Hepatocyte (in vitro differentiated cells): ENCODE data around the gene RLN2. TPM values are rescaled to one million over a fixed set of nuclear protein-coding genes. Genes with fewer than 3 reads are reported as not detected.

Source experiments
- DNase-seq: peaks from one replicate; pipeline ENCODE4 v3.0.0-alpha.2; 2016; ENCODE audit warnings: low spot score
- H2AFZ ChIP-seq: fragments of 200-600 bp; sonication (generic); 2 replicates; pipeline ENCODE4 v1.6.0; 2016; ENCODE audit warnings: antibody characterized with exemption, mild to moderate bottlenecking
- H3K27ac ChIP-seq: fragments of 200-600 bp; sonication (generic); 2 replicates; pipeline ENCODE4 v1.5.1; 2016; ENCODE audit warnings: mild to moderate bottlenecking
- H3K27me3 ChIP-seq: fragments of 200-600 bp; sonication (generic); 2 replicates; pipeline ENCODE4 v1.6.1; 2016
- H3K36me3 ChIP-seq: fragments of 200-600 bp; sonication (generic); replicated peaks from 2 replicates; pipeline ENCODE4 v1.5.1; 2016; ENCODE audit warnings: low read depth; ENCODE audit not compliant: insufficient read depth
- H3K4me1 ChIP-seq: fragments of 200-600 bp; sonication (generic); 2 replicates; pipeline ENCODE4 v1.5.1; 2016; ENCODE audit warnings: mild to moderate bottlenecking, moderate library complexity; ENCODE audit not compliant: insufficient read depth
- H3K4me2 ChIP-seq: fragments of 200-600 bp; sonication (generic); 2 replicates; pipeline ENCODE4 v1.6.0; 2016
- H3K4me3 ChIP-seq: fragments of 200-600 bp; sonication (generic); 2 replicates; pipeline ENCODE4 v1.5.1; 2016; ENCODE audit warnings: mild to moderate bottlenecking
- H3K79me2 ChIP-seq: fragments of 200-600 bp; sonication (generic); 2 replicates; pipeline ENCODE4 v1.6.0; 2017; ENCODE audit warnings: mild to moderate bottlenecking
- H3K9me2 ChIP-seq: fragments of 200-600 bp; sonication (generic); replicated peaks from 2 replicates; pipeline ENCODE4 v1.6.0; 2017; ENCODE audit warnings: mild to moderate bottlenecking; ENCODE audit not compliant: insufficient read depth
- H3K9me3 ChIP-seq: fragments of 200-600 bp; sonication (generic); 2 replicates; pipeline ENCODE4 v1.5.1; 2016; ENCODE audit warnings: low read depth, mild to moderate bottlenecking
- H4K20me1 ChIP-seq: fragments of 200-600 bp; sonication (generic); 2 replicates; pipeline ENCODE4 v1.6.0; 2016; ENCODE audit warnings: mild to moderate bottlenecking; ENCODE audit not compliant: insufficient read depth, poor library complexity, severe bottlenecking
- CTCF ChIP-seq: fragments of 200-600 bp; sonication (generic); IDR thresholded peaks from 2 replicates; pipeline ENCODE4 v1.5.1; 2016; ENCODE audit warnings: antibody characterized with exemption, mild to moderate bottlenecking; ENCODE audit not compliant: poor library complexity
- EZH2 ChIP-seq: fragments of 200-600 bp; sonication (generic); IDR thresholded peaks from 2 replicates; pipeline ENCODE4 v1.6.1; 2016; ENCODE audit warnings: antibody characterized with exemption, mild to moderate bottlenecking, borderline replicate concordance
- EZH2phosphoT487 ChIP-seq: fragments of 200-600 bp; sonication (generic); IDR thresholded peaks from one replicate; pipeline ENCODE4 v1.6.1; 2018; ENCODE audit warnings: antibody characterized with exemption, mild to moderate bottlenecking, low read depth, moderate library complexity; ENCODE audit not compliant: unreplicated experiment, severe bottlenecking
- WGBS: methylation state at CpG from one replicate; pipeline ENCODE4 v1.1.6; 2016; ENCODE audit warnings: low lambda C conversion rate; ENCODE audit errors: missing lambda C conversion rate; 5-methylcytosine and 5-hydroxymethylcytosine counted together
- polyA plus RNA-seq: library from polyadenylated mRNA; unstranded; fragments of >200 nt; fragmentation: Nextera tagmentation; extraction: Ambion mirVana; gene quantifications from 2 replicates; pipeline ENCODE4 v1.2.1, GENCODE V29; 2016
- total RNA-seq: library from RNA; depleted of rRNA; stranded (reverse); fragments of >200 nt; gene quantifications from 2 replicates; pipeline ENCODE4 v1.2.3, GENCODE V29; 2014

RLN2 gene
- total and polyA plus RNA-seq, 2 experiments from 2014 or later, result 0.70 to 0.87 TPM

GRCh38 chr9:5286262-5286661, 18.3 kb downstream of the RLN2 start:
- no peaks in the 10 kb centered on the region for H4K20me1 ChIP-seq
- H3K79me2 ChIP-seq, result no peaks in the 10 kb centered on the region
- no peaks in the 10 kb centered on the region for H3K27me3 ChIP-seq
- no peaks in the 10 kb centered on the region for H3K36me3 ChIP-seq
- TF ChIP-seq CTCF (no peak), EZH2phosphoT487 (no peak), EZH2 (no peak)
- H3K9me3 ChIP-seq, result no peaks in the 10 kb centered on the region
- no peaks in the 10 kb centered on the region for H3K4me1 ChIP-seq
- H3K4me2 ChIP-seq, result no peak overlapping the region
- H2AFZ ChIP-seq, result no peak overlapping the region
- H3K27ac ChIP-seq, result no peak overlapping the region
- H3K4me3 ChIP-seq, result no peak overlapping the region
- peaks cover 5% of the 10 kb centered on the region for H3K9me2 ChIP-seq
- no peak for DNase-seq

- no peak for DNase-seq
Measured at GRCh38 chr9:5278486-5278885, 26.0 kb downstream of the RLN2 start.

DNA sequence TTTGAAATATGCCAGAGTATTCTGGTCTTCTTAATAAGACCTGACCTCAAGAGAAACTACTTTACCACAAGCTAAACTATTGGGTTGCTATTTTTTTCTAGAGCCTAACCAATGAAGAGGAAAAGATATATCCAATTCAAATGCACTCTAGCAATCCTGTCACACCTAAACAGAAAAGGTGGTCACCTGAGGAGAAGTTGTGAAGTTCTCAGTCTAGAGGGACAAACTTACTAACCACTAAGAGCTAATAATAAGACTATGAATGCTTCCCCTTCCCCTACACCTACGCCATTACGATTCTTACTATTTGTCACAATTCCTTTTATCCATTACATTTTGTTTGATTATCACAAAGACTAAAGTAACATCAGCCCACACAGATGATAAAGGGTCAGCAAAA, 29.7 kb downstream of the RLN2 start:
- H3K27me3 ChIP-seq, result no peaks in the 10 kb centered on the region
- H3K9me3 ChIP-seq, result no peaks in the 10 kb centered on the region
- no peak overlapping the region for H2AFZ ChIP-seq
- TF ChIP-seq EZH2 (no peak), EZH2phosphoT487 (no peak), CTCF (no peak)
- H3K27ac ChIP-seq, result no peak overlapping the region
- H3K4me2 ChIP-seq, result no peak overlapping the region
- no peaks in the 10 kb centered on the region for H3K79me2 ChIP-seq
- H3K4me1 ChIP-seq, result no peaks in the 10 kb centered on the region
- H3K9me2 ChIP-seq, result no peaks in the 10 kb centered on the region
- no peaks in the 10 kb centered on the region for H3K36me3 ChIP-seq
- 85% methylated on average over 2 of the region's 2 CpGs for WGBS
- no peak for DNase-seq
- H3K4me3 ChIP-seq, result no peak overlapping the region
- no peaks in the 10 kb centered on the region for H4K20me1 ChIP-seq

More at GRCh38 chr9:5278486-5278885, 26.0 kb downstream of the RLN2 start:
- H3K9me3 ChIP-seq, result no peaks in the 10 kb centered on the region
- no peaks in the 10 kb centered on the region for H3K36me3 ChIP-seq
- 69% methylated on average over 2 of the region's 2 CpGs for WGBS
- no peak overlapping the region for H3K4me2 ChIP-seq
- no peaks in the 10 kb centered on the region for H4K20me1 ChIP-seq
- no peak overlapping the region for H3K4me3 ChIP-seq
- TF ChIP-seq CTCF (no peak), EZH2phosphoT487 (no peak), EZH2 (no peak)
- no peak overlapping the region for H3K27ac ChIP-seq
- H3K79me2 ChIP-seq, result no peaks in the 10 kb centered on the region
- no peaks in the 10 kb centered on the region for H3K27me3 ChIP-seq
- no peak overlapping the region for H2AFZ ChIP-seq
- peaks cover under 1% of the 10 kb centered on the region for H3K9me2 ChIP-seq
- H3K4me1 ChIP-seq, result no peaks in the 10 kb centered on the region

GRCh38 chr9:5269249-5269715, 35.2 kb downstream of the RLN2 start:
- Histone ChIP-seq H3K9me2 (no peaks in the 10 kb centered on the region), H3K4me1 (no peaks in the 10 kb centered on the region), H3K9me3 (no peaks in the 10 kb centered on the region), H2AFZ (no peak overlapping the region), H3K27ac (no peak overlapping the region), H4K20me1 (no peaks in the 10 kb centered on the region), H3K36me3 (no peaks in the 10 kb centered on the region), H3K79me2 (no peaks in the 10 kb centered on the region), H3K27me3 (no peaks in the 10 kb centered on the region), H3K4me3 (no peak overlapping the region), H3K4me2 (peak overlapping the region; percentile 23)
- TF ChIP-seq CTCF (no peak), EZH2phosphoT487 (no peak), EZH2 (no peak)
- DNase-seq, result peak; percentile 5
- WGBS, result 37% methylated on average over 6 of the region's 6 CpGs
